NT2/D1 (cell line): Measurements from ENCODE around the gene ELF1.

Experiments
- YY1 ChIP-seq: IDR thresholded peaks from 2 replicates; pipeline ENCODE4 v1.6.1; 2011; ENCODE audit not compliant: insufficient read length, insufficient read depth
- ZNF274 ChIP-seq: IDR thresholded peaks from 2 replicates; pipeline ENCODE4 v1.6.1; 2011; ENCODE audit warnings: mild to moderate bottlenecking, low read depth, low read length

GRCh38 chr13:40895227-40896184 is 123.6 kb downstream of the ELF1 start:
- TF ChIP-seq YY1 (no peak), ZNF274 (no peak)
